ENCODE data around the gene CRIP1.

CRIP1 gene

GRCh38 chr14:105533811-105534498 is 47.3 kb downstream of the CRIP1 start:
- no peak for DNase-seq (ENCODE audit: low read depth)

DNA sequence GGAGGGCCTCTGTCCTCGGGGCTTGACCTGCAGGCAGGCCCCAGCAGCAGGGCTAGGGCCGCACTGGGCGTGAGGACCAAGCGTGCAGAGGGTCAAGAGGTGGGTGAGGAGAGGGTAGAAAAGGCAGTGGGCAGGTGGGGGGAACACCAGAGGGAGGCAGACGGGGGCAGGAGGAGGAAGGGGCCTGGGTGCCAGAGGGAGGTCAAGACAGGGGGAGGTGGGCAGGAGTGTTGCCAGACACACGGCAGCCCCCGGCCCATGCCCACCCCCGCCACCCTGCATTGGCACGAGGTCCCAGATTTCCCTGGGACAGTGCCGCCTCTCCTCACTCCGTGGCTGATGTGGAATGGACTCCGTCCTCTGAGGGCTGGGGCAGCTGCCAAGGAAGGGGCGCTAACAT is 47.9 kb downstream of the CRIP1 start:
- no peak for DNase-seq (ENCODE audit: low read depth)

DNA sequence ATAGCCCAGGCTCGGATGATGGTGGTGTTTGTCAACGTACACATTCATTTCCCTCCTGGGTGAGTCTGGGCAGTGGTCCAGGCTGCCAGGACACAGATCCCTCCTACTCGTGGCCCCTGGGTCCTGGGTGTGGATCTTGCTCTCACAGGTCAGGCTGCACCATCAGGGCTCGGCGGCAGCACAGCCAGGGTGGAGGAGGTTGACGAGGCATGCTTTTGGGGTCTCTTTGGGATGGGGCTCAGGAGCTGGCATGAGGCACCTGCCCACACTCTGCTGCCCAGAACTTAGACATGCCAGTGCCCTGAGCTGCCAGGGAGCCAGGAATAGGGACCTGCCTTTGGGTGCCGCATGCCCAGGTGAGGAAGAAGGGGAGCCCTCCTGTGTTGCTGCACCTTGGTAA is 49.4 kb downstream of the CRIP1 start:
- DNase-seq (ENCODE audit: low read depth) = no peak

DNA sequence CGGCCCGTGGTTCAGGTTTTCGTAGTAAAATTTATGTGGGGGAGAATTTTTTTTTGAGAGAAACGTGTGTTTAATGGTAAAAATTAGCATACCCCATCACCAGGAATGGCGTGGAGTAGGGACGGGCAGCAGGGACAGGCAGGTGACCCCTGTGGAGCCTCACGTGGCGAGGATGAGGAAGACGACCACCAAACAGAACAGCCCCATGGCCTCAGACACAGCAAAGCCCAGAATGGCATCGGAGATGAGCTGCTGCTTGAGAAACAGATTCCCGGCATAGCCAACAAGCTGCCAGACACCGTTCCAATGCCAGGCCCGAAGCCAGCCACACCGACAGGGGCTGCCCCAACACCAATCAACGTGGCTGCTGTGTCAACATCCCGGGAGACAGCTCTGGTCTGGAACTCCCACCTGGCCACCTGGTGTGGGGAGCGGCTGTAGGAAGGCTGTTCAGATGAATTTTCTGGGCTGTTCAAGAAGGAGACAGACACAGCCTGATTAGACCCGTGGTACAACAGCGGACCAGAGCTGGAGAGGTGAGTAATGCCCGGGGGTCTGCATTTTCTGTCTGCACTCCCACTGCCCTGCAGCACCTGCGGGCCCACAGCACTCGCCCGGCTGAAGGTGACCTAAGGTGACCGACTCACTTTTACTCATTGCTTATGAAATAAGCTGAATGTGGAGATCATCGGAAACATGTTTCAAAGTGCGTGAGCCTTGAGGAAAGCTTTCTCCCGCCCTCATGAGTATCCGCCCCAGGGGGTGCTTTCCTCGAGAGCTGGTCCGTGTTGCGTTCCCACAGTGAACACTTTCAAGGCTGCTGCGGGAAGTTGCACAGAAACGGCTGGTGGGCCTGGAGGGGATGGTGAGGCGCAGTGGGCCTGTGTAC is 50.2 kb downstream of the CRIP1 start:
- DNase-seq (ENCODE audit: low read depth) = no peak

DNA sequence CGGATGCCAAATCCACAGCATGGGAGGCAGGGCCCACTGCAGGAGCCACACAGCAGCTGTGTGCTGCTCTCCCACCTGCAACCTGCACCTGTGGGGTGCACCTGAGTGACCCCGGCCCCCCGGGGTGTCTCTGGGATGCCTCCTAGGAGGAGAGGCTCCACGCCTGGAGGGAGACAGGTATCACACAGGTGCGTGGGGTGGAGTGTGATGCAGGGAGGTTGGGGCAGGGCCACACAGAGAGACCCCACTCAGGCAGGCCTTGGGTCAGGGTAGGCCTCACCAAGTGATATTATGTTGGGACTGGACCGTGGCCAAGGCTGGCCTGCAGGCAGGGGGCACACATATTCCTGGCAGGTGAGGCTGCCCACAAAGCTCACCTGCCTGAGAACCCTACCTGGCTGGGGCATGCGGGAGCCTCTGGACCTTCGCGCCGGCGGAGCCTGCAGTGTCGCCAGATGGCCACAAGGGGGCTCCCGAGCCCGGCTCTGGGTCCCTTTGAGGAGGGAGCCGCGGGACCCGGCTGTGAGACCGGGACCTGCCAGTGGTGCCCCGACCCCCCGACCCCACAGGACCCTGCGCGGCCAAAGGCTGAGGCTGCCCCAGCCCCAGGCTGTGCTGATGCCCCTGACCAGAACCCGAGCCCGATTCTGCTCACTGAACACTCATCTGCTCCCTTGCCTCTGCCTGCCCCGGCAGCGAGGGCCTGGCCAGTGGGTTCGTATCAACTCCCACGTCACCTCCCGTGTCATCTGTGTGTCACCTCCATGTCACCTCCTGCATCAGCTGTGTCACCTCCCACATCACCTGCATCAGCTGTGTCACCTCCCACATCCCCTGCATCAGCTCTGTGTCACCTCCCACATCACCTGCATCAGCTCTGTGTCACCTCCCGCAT is 51.1 kb downstream of the CRIP1 start:
- DNase-seq (ENCODE audit: low read depth) = no peak
